SK-N-SH (cell line): ENCODE measurements around the gene CRYZL1. TPM values are rescaled to one million over a fixed set of nuclear protein-coding genes. Genes with fewer than 3 reads are reported as not detected.
"Not testable (repeated sequence)": the region's sequence is repeated elsewhere in the genome, so short reads cannot be mapped to it uniquely, and the experiment has no call there.

Source experiments
- CTCF ChIA-PET: fragments of 300-600, 350-600 bp; formaldehyde crosslinking; extraction: SDS; loops from one replicate; lab custom pipeline; 2021; lab: Yijun Ruan, JAX
- POLR2A ChIA-PET: fragments of 350-600 bp; sonication (Branson Sonifier 250); formaldehyde crosslinking; extraction: SDS; loops from one replicate; lab custom pipeline; 2020; ENCODE audit warnings: antibody characterized with exemption, inconsistent platforms; lab: Yijun Ruan, JAX
- DNase-seq: peaks from one replicate; pipeline ENCODE4 v3.0.0; 2012
- H2AFZ ChIP-seq: fragments of 200-600 bp; sonication (generic); 2 replicates; pipeline ENCODE4 v1.8.1; 2016; ENCODE audit warnings: antibody characterized with exemption, mild to moderate bottlenecking, low read depth
- H3F3A ChIP-seq: fragments of 200-600 bp; sonication (generic); replicated peaks from 2 replicates; pipeline ENCODE3; 2016; ENCODE audit warnings: antibody characterized with exemption, mild to moderate bottlenecking; ENCODE audit not compliant: insufficient read depth
- H3K27ac ChIP-seq, 2 experiments: fragments of 200-500 bp in 1 of 2; fragments of 200-600 bp in 1 of 2; sonication (Bioruptor generic) in 1 of 2; sonication (generic), shearing (Covaris generic) in 1 of 2; 2 replicates each; pipeline versions ENCODE4 v1.5.1 to v1.6.1; 2014 to 2016; ENCODE audit warnings: low read depth in 2 of 2, inconsistent platforms in 1 of 2, low read length in 1 of 2, mild to moderate bottlenecking in 1 of 2, mixed read lengths in 1 of 2
- H3K27me3 ChIP-seq: fragments of 200-600 bp; sonication (generic), shearing (Covaris generic); 2 replicates; pipeline ENCODE4 v1.6.1; 2016; ENCODE audit warnings: mixed run types; ENCODE audit not compliant: insufficient read depth
- H3K36me3 ChIP-seq, 2 experiments: fragments of 200-500 bp in 1 of 2; fragments of 200-600 bp in 1 of 2; sonication (Bioruptor generic) in 1 of 2; sonication (generic) in 1 of 2; replicated peaks in 1 of 2; 2 replicates each; pipeline versions ENCODE3 to v1.5.1; 2014 to 2016; ENCODE audit warnings: low read length in 1 of 2, mild to moderate bottlenecking in 1 of 2; ENCODE audit not compliant: insufficient read depth in 2 of 2, control insufficient read depth in 1 of 2
- H3K4me1 ChIP-seq, 2 experiments: fragments of 200-500 bp in 1 of 2; fragments of 200-600 bp in 1 of 2; sonication (Bioruptor generic) in 1 of 2; sonication (generic), shearing (Covaris generic) in 1 of 2; 2 replicates each; pipeline versions ENCODE4 v1.5.1 to v1.6.1; 2014 to 2016; ENCODE audit warnings: low read depth in 1 of 2, low read length in 1 of 2, mixed run types in 1 of 2; ENCODE audit not compliant: insufficient read depth in 2 of 2, control insufficient read depth in 1 of 2
- H3K4me2 ChIP-seq: fragments of 200-600 bp; sonication (generic), shearing (Covaris generic); 2 replicates; pipeline ENCODE4 v1.6.1; 2017; ENCODE audit warnings: mixed run types
- H3K4me3 ChIP-seq, 2 experiments: fragments of 200-500 bp in 1 of 2; fragments of 200-600 bp in 1 of 2; sonication (Bioruptor generic) in 1 of 2; sonication (generic), shearing (Covaris generic) in 1 of 2; 2 replicates each; pipeline versions ENCODE4 v1.5.1 to v1.8.1; 2014 to 2016; ENCODE audit warnings: low read depth in 2 of 2, inconsistent platforms in 1 of 2, low read length in 1 of 2, mild to moderate bottlenecking in 1 of 2, mixed read lengths in 1 of 2, moderate library complexity in 1 of 2
- H3K79me2 ChIP-seq: fragments of 200-600 bp; sonication (generic); 2 replicates; pipeline ENCODE4 v1.8.1; 2017; ENCODE audit warnings: mild to moderate bottlenecking; ENCODE audit not compliant: insufficient read depth
- H3K9ac ChIP-seq: fragments of 200-600 bp; sonication (generic); 2 replicates; pipeline ENCODE4 v1.6.1; 2017; ENCODE audit warnings: mixed run types
- H3K9me2 ChIP-seq: fragments of 200-600 bp; sonication (generic); 2 replicates; pipeline ENCODE4 v1.6.1; 2017; ENCODE audit warnings: mixed run types
- H3K9me3 ChIP-seq: fragments of 200-600 bp; sonication (generic); 2 replicates; pipeline ENCODE4 v1.6.1; 2017; ENCODE audit warnings: mixed run types, mild to moderate bottlenecking, moderate library complexity
- H4K20me1 ChIP-seq: fragments of 200-600 bp; sonication (generic); 2 replicates; pipeline ENCODE4 v1.6.1; 2017; ENCODE audit warnings: mild to moderate bottlenecking, mixed run types; ENCODE audit not compliant: insufficient read depth
- CHD2 ChIP-seq: fragments of 150-350 bp; IDR thresholded peaks from 2 replicates; pipeline ENCODE4 v1.6.1; 2018; ENCODE audit warnings: low read length; ENCODE audit not compliant: partially characterized antibody
- FOSL2 ChIP-seq: IDR thresholded peaks from 2 replicates; pipeline ENCODE4 v1.4.0; 2012; ENCODE audit warnings: low read depth, mild to moderate bottlenecking, moderate library complexity, borderline replicate concordance
- FOXJ3 ChIP-seq: sonication (generic); formaldehyde crosslinking; IDR thresholded peaks from 2 replicates; pipeline ENCODE4 v1.5.1; 2020; ENCODE audit warnings: mild to moderate bottlenecking, missing genetic modification reagents
- GABPA ChIP-seq: IDR thresholded peaks from 2 replicates; pipeline ENCODE4 v1.4.0; 2012; ENCODE audit warnings: low read depth, mild to moderate bottlenecking
- MEF2A ChIP-seq: IDR thresholded peaks from 2 replicates; pipeline ENCODE4 v1.4.0; 2012; ENCODE audit warnings: low read depth, borderline replicate concordance
- MXI1 ChIP-seq: IDR thresholded peaks from 2 replicates; pipeline ENCODE4 v1.6.1; 2012; ENCODE audit warnings: mild to moderate bottlenecking, low read depth, low read length, improper control_type of control experiment
- NRF1 ChIP-seq: IDR thresholded peaks from 2 replicates; pipeline ENCODE4 v1.6.1; 2012; ENCODE audit warnings: low read depth, mild to moderate bottlenecking, low read length
- RCOR1 ChIP-seq: fragments of 150-350 bp; IDR thresholded peaks from 2 replicates; pipeline ENCODE4 v1.6.1; 2017; ENCODE audit warnings: antibody characterized with exemption, low read length
- RXRA ChIP-seq: IDR thresholded peaks from 2 replicates; pipeline ENCODE4 v1.4.0; 2012; ENCODE audit warnings: low read depth, mild to moderate bottlenecking, borderline replicate concordance
- SIN3A ChIP-seq: IDR thresholded peaks from 2 replicates; pipeline ENCODE4 v1.6.1; 2012; ENCODE audit warnings: low read depth, mild to moderate bottlenecking, low read length, moderate library complexity, borderline replicate concordance
- TCF12 ChIP-seq: IDR thresholded peaks from 2 replicates; pipeline ENCODE4 v1.4.0; 2012
- YY1 ChIP-seq: IDR thresholded peaks from 2 replicates; pipeline ENCODE4 v1.4.0; 2012; ENCODE audit warnings: low read depth, mild to moderate bottlenecking
- WGBS: methylation state at CpG from one replicate; pipeline ENCODE4 v1.1.6; 2017; ENCODE audit warnings: low lambda C conversion rate; 5-methylcytosine and 5-hydroxymethylcytosine counted together
- polyA plus RNA-seq, 3 experiments: library from polyadenylated mRNA; depleted of rRNA; stranded (reverse); fragments of >200 nt; gene quantifications; 2 replicates each; pipeline ENCODE4 v1.2.3, GENCODE V29; 2012
- TF ChIP-seq, protein P1 (sequence below): IDR thresholded peaks from 2 replicates; pipeline ENCODE4; 2012
- TF ChIP-seq, protein P2 (sequence below): IDR thresholded peaks from 2 replicates; pipeline ENCODE4 v1.4.0; 2012; ENCODE audit warnings: low read depth
- TF ChIP-seq, protein P3 (sequence below): fragments of 150-350 bp; IDR thresholded peaks from 2 replicates; pipeline ENCODE4 v1.6.1; 2016; ENCODE audit warnings: mild to moderate bottlenecking, low read depth, low read length

Gene CRYZL1
- polyA plus RNA-seq, 1 of the 3 experiments (the other 2 are of a cell fraction): 26.3 TPM

DNA sequence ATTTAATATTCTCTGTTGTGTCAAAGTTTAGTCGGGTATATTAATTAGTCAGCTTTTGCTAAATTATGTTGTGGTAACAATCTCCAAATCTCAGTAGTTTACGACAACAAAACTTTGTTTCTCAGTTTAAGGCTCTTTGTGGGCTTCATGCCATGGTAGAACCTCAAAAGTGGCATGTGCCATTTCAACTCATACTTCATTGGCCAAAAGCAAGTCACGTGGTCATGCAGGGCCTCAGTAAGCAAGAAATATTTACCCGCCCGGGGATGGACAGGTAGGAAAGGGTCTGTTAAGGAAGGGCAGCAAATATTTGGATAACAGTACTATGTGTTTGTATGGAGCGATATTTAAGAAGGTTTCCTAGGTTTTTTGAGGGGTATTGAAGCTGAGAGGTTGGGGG lies 39.3 kb upstream of the CRYZL1 start:
- no peak for DNase-seq
- Histone ChIP-seq H3K9me2 (no peaks in the 10 kb centered on the region), H3K27ac (no peak overlapping the region), H3K36me3 (no peaks in the 10 kb centered on the region), H3K27me3 (no peaks in the 10 kb centered on the region), H2AFZ (no peak overlapping the region), H3K9me3 (no peaks in the 10 kb centered on the region), H3K4me3 (no peak overlapping the region), H3K4me2 (no peak overlapping the region), H4K20me1 (no peaks in the 10 kb centered on the region; the same call in 1 of the 2 replicates), H3K79me2 (peaks cover 94% of the 10 kb centered on the region), H3K4me1 (peaks cover 6 to 24% of the 10 kb centered on the region in 2 experiments), H3F3A (peaks cover 28% of the 10 kb centered on the region), H3K9ac (no peak overlapping the region)
- ChIA-PET CTCF (no interaction called here), POLR2A (no interaction called here)
- no peak for TF ChIP-seq FOXJ3 (CRISPR knock-in tag)
- 97% methylated on average over 6 of the region's 6 CpGs for WGBS

DNA sequence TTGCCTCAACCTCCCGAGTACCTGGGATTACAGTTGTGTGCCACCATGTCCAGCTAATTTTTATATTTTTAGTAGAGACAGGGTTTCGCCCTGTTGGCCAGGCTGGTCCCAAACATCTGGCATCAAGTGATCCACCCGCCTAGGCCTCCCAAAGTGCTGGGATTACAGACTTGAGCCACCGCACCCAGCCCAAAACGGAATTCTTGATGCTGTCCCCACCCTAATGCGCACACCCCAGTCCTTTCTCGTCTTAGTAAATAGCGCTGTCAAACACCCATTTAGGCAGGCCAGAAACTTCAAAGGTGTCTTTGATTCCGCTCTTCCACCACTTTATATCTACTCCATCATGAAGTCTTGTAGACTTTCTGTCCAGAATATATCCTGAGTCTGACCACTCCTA lies 35.9 kb upstream of the CRYZL1 start:
- Histone ChIP-seq H3K4me3 (no peak overlapping the region), H3K4me2 (no peak overlapping the region), H3K4me1 (peaks cover 0 to 2% of the 10 kb centered on the region in 2 experiments; a peak in 1 of 4 replicates), H3K79me2 (peaks cover 100% of the 10 kb centered on the region), H3K9me3 (no peaks in the 10 kb centered on the region), H3K27me3 (no peaks in the 10 kb centered on the region), H3K9me2 (no peaks in the 10 kb centered on the region), H3F3A (peaks cover 6% of the 10 kb centered on the region), H3K36me3 (no peaks in the 10 kb centered on the region), H3K9ac (no peak overlapping the region), H2AFZ (no peak overlapping the region), H4K20me1 (peaks cover 14% of the 10 kb centered on the region), H3K27ac (no peak overlapping the region)
- TF ChIP-seq GABPA (no peak), RCOR1 (no peak), MXI1 (no peak), TCF12 (no peak), FOSL2 (no peak), CHD2 (no peak), YY1 (no peak), NRF1 (no peak), MEF2A (no peak), RXRA (no peak), SIN3A (no peak)
- TF ChIP-seq, protein P1, sequence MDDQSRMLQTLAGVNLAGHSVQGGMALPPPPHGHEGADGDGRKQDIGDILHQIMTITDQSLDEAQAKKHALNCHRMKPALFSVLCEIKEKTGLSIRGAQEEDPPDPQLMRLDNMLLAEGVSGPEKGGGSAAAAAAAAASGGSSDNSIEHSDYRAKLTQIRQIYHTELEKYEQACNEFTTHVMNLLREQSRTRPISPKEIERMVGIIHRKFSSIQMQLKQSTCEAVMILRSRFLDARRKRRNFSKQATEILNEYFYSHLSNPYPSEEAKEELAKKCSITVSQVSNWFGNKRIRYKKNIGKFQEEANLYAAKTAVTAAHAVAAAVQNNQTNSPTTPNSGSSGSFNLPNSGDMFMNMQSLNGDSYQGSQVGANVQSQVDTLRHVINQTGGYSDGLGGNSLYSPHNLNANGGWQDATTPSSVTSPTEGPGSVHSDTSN: no peak
- TF ChIP-seq, protein P2, sequence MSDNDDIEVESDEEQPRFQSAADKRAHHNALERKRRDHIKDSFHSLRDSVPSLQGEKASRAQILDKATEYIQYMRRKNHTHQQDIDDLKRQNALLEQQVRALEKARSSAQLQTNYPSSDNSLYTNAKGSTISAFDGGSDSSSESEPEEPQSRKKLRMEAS: no peak
- TF ChIP-seq, protein P3, sequence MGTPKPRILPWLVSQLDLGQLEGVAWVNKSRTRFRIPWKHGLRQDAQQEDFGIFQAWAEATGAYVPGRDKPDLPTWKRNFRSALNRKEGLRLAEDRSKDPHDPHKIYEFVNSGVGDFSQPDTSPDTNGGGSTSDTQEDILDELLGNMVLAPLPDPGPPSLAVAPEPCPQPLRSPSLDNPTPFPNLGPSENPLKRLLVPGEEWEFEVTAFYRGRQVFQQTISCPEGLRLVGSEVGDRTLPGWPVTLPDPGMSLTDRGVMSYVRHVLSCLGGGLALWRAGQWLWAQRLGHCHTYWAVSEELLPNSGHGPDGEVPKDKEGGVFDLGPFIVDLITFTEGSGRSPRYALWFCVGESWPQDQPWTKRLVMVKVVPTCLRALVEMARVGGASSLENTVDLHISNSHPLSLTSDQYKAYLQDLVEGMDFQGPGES: no peak
- no peak for DNase-seq
- ChIA-PET POLR2A (no interaction called here), CTCF (no interaction called here)
- 97% methylated on average over 9 of the region's 9 CpGs for WGBS

DNA sequence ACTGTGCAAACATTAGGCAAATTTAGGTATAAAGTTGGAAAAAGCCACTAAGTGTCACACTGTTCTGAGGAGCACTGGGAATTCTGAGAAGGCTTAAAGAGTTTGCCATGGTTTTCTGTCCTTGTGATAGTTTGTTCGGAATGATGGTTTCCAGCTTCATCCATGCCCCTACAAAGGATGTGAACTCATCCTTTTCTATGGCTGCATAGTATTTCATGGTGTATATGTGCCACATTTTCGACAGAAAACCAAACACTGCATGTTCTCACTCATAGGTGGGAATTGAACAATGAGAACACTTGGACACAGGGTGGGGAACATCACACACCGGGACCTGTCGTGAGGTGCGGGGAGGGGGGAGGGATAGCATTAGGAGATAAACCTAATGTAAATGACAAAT lies 35.1 kb upstream of the CRYZL1 start:
- DNase-seq, H3K9me3 ChIP-seq, H3K36me3 ChIP-seq, H3K27ac ChIP-seq, H3K9ac ChIP-seq, H3K27me3 ChIP-seq, H3K4me3 ChIP-seq, POLR2A ChIA-PET, H3K9me2 ChIP-seq, H3K4me2 ChIP-seq, H3F3A ChIP-seq, H3K4me1 ChIP-seq, CTCF ChIA-PET, H2AFZ ChIP-seq: not testable (repeated sequence)
- Histone ChIP-seq H3K79me2 (peaks cover 100% of the 10 kb centered on the region), H4K20me1 (peaks cover 14% of the 10 kb centered on the region)
- WGBS: 95% methylated on average over 5 of the region's 5 CpGs
